ENCODE measurements around the gene ZBTB43.

DNA sequence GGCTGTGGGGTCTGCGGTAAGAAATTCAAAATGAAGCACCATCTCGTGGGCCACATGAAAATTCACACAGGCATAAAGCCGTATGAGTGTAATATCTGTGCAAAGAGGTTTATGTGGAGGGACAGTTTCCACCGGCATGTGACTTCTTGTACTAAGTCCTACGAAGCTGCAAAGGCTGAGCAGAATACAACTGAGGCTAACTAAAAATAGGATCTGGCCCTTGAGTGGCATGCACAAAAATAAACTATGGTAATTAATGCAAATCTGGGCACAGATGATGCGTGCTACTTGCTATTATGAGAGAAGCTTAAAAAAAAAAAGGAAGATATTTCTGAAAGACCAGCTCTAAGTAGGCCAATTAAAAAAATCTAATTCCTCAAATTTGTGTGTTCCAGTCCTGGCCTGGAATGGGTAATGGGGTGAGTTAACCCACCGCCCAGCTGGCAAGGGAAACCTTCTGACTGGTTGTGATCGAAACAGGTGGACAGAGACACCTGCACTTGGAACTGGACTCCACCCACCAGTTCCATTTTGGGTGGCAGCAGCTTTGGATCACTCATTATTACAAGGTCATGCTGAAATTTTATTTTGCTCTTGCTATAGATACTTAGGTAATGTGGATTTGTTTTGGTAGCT lies 29.0 kb downstream of the ZBTB43 start:
- TF ChIP-seq CTCF (IDR thresholded peaks at IDR 0.05; ENCODE audit: insufficient read depth, low read length, poor library complexity, severe bottlenecking) (no peak), EZH2phosphoT487 (conservative IDR thresholded peaks at IDR 0.05; ENCODE audit: low read length) (no peak)
